ENCODE data around the gene ZNF92. TPM values are rescaled to one million over a fixed set of nuclear protein-coding genes. Genes with fewer than 3 reads are reported as not detected.

The ZNF92 gene
- total and polyA plus RNA-seq, 2 of the 13 experiments (the other 11 are each of a cell fraction or from before 2014, with no cell fraction given): 4.0 to 13.2 TPM

- TF ChIP-seq ATF7 (IDR thresholded peaks at IDR 0.05) (no peak), ATF7 (CRISPR knock-in tag; IDR thresholded peaks at IDR 0.05) (0 out of 2 replicates have a peak, but pooled peaks have one; percentile 56), LCORL (IDR thresholded peaks at IDR 0.05) (no peak), LCORL (CRISPR knock-in tag; IDR thresholded peaks at IDR 0.05) (no peak), POGZ (CRISPR knock-in tag; IDR thresholded peaks at IDR 0.05) (peak; percentile 94), XRCC5 (optimal IDR thresholded peaks at IDR 0.05; ENCODE audit: low read length) (no peak), ZNF766 (CRISPR knock-in tag; IDR thresholded peaks at IDR 0.05; ENCODE audit: borderline replicate concordance) (peak; percentile 83; the same call in 1 of the 2 replicates), DR1 (CRISPR knock-in tag; IDR thresholded peaks at IDR 0.05) (peak; percentile 86), NFE2L2 (IDR thresholded peaks at IDR 0.05; ENCODE audit: low read length) (no peak), MIER3 (CRISPR knock-in tag; IDR thresholded peaks at IDR 0.05; ENCODE audit: borderline replicate concordance) (no peak), HDAC1 (CRISPR knock-in tag; IDR thresholded peaks at IDR 0.05) (peak; percentile 93), ZNF264 (CRISPR knock-in tag; IDR thresholded peaks at IDR 0.05) (no peak), NFIB (CRISPR knock-in tag; IDR thresholded peaks at IDR 0.05; ENCODE audit: borderline replicate concordance) (no peak), RARA (CRISPR knock-in tag; IDR thresholded peaks at IDR 0.05) (no peak), SRF (IDR thresholded peaks at IDR 0.05; ENCODE audit: low read depth, low read length) (no peak), CBX2 (IDR thresholded peaks at IDR 0.05; ENCODE audit: low read depth, low read length) (no peak), CBX2 (CRISPR knock-in tag; IDR thresholded peaks at IDR 0.05; ENCODE audit: low read depth) (no peak), PBX2 (CRISPR knock-in tag; IDR thresholded peaks at IDR 0.05) (peak; percentile 88), TFE3 (CRISPR knock-in tag; IDR thresholded peaks at IDR 0.05) (no peak), ZNF564 (CRISPR knock-in tag; IDR thresholded peaks at IDR 0.05) (no peak; the same call in 1 of the 2 replicates), FOXC1 (CRISPR knock-in tag; IDR thresholded peaks at IDR 0.05; ENCODE audit: borderline replicate concordance) (peak; percentile 60; the same call in 1 of the 2 replicates)
- TF ChIP-seq, protein P1, sequence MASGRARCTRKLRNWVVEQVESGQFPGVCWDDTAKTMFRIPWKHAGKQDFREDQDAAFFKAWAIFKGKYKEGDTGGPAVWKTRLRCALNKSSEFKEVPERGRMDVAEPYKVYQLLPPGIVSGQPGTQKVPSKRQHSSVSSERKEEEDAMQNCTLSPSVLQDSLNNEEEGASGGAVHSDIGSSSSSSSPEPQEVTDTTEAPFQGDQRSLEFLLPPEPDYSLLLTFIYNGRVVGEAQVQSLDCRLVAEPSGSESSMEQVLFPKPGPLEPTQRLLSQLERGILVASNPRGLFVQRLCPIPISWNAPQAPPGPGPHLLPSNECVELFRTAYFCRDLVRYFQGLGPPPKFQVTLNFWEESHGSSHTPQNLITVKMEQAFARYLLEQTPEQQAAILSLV (CRISPR knock-in tag; IDR thresholded peaks at IDR 0.05; ENCODE audit: borderline replicate concordance): peak; percentile 95; the same call in 1 of the 2 replicates
- TF ChIP-seq, protein P2, sequence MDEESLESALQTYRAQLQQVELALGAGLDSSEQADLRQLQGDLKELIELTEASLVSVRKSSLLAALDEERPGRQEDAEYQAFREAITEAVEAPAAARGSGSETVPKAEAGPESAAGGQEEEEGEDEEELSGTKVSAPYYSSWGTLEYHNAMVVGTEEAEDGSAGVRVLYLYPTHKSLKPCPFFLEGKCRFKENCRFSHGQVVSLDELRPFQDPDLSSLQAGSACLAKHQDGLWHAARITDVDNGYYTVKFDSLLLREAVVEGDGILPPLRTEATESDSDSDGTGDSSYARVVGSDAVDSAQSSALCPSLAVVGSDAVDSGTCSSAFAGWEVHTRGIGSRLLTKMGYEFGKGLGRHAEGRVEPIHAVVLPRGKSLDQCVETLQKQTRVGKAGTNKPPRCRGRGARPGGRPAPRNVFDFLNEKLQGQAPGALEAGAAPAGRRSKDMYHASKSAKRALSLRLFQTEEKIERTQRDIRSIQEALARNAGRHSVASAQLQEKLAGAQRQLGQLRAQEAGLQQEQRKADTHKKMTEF (CRISPR knock-in tag; IDR thresholded peaks at IDR 0.05): peak; percentile 66; the same call in 1 of the 2 replicates
- TF ChIP-seq, protein P3, sequence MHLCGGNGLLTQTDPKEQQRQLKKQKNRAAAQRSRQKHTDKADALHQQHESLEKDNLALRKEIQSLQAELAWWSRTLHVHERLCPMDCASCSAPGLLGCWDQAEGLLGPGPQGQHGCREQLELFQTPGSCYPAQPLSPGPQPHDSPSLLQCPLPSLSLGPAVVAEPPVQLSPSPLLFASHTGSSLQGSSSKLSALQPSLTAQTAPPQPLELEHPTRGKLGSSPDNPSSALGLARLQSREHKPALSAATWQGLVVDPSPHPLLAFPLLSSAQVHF (CRISPR knock-in tag; IDR thresholded peaks at IDR 0.05): no peak
These were observed at the start of gene ZNF92 (continued) for GRCh38 chr7:65373608-65374351.
